A673 (cell line): Measurements from ENCODE around the gene SORCS1. TPM values are rescaled to one million over a fixed set of nuclear protein-coding genes. Genes with fewer than 3 reads are reported as not detected.

Experiments
- BruUV-seq: library from RNA; stranded (reverse); fragments of 400-500 nt; replicated peaks from 2 replicates; lab custom pipeline; 2021; lab: Mats Ljungman, UMichigan
- CTCF ChIA-PET: fragments of 300-600 bp; sonication (Branson Sonifier 250); formaldehyde crosslinking; loops from one replicate; lab custom pipeline; 2022; ENCODE audit warnings: antibody characterized with exemption; lab: Charles Lee
- POLR2A ChIA-PET: fragments of 300-600 bp; sonication (Branson Sonifier 250); formaldehyde crosslinking; loops from one replicate; lab custom pipeline; 2022; ENCODE audit warnings: antibody characterized with exemption; ENCODE audit not compliant: low non-redundant PET; lab: Charles Lee
- DNase-seq: peaks from one replicate; pipeline ENCODE4 v3.0.0-alpha.2; 2015; ENCODE audit warnings: low spot score
- H3K27ac ChIP-seq: fragments of 200-600 bp; sonication (generic); 2 replicates; pipeline ENCODE4 v1.5.1; 2016; ENCODE audit warnings: mixed run types, low read depth, mild to moderate bottlenecking, mixed read lengths, antibody characterized with exemption, low read length; ENCODE audit not compliant: poor library complexity, severe bottlenecking
- H3K27me3 ChIP-seq: fragments of 200-600 bp; sonication (generic); replicated peaks from 2 replicates; pipeline ENCODE4 v1.6.1; 2017; ENCODE audit warnings: mixed run types, low read depth, mild to moderate bottlenecking, mixed read lengths, antibody characterized with exemption, low read length; ENCODE audit not compliant: insufficient read depth, poor library complexity
- H3K36me3 ChIP-seq: fragments of 200-600 bp; sonication (generic); 2 replicates; pipeline ENCODE4 v1.6.1; 2016; ENCODE audit warnings: mixed run types, mild to moderate bottlenecking, mixed read lengths, antibody characterized with exemption, low read length; ENCODE audit not compliant: insufficient read depth, poor library complexity, severe bottlenecking
- H3K4me1 ChIP-seq: fragments of 200-600 bp; sonication (generic); 2 replicates; pipeline ENCODE4 v1.6.1; 2017; ENCODE audit warnings: mixed run types, mild to moderate bottlenecking, mixed read lengths, antibody characterized with exemption, low read length; ENCODE audit not compliant: insufficient read depth, poor library complexity, severe bottlenecking
- H3K4me3 ChIP-seq: fragments of 200-600 bp; sonication (generic); 2 replicates; pipeline ENCODE4 v1.5.1; 2016; ENCODE audit warnings: low read depth, mixed run types, mild to moderate bottlenecking, mixed read lengths, low read length; ENCODE audit not compliant: poor library complexity, severe bottlenecking
- H3K9me3 ChIP-seq: fragments of 200-600 bp; sonication (generic); 2 replicates; pipeline ENCODE4 v1.6.1; 2016; ENCODE audit warnings: mixed run types, low read depth, mild to moderate bottlenecking, mixed read lengths, antibody characterized with exemption, low read length; ENCODE audit not compliant: poor library complexity, severe bottlenecking
- EZH2 ChIP-seq: fragments of 200-600 bp; sonication (generic); IDR thresholded peaks from 2 replicates; pipeline ENCODE4 v1.6.1; 2017; ENCODE audit warnings: borderline replicate concordance, low read depth, mild to moderate bottlenecking, mixed read lengths, antibody characterized with exemption, low read length; ENCODE audit not compliant: poor library complexity, severe bottlenecking
- intact Hi-C: fragments of 100-400 bp; cut with micrococcal nuclease; formaldehyde crosslinking; loops from one replicate; pipeline ENCODE4 v1.10.0; 2022; ENCODE audit not compliant: unreplicated experiment
- total RNA-seq: library from RNA; stranded (reverse); gene quantifications from 2 replicates; pipeline ENCODE4 v1.2.3, GENCODE V29; 2021
- TF ChIP-seq, protein P1 (sequence below): fragments of 300-800, 200-600 bp; sonication (generic); conservative IDR thresholded peaks from 2 replicates; pipeline ENCODE4 v1.5.1; 2017; ENCODE audit warnings: low read depth, mild to moderate bottlenecking, antibody characterized with exemption, low read length, moderate library complexity, mixed read lengths

SORCS1 gene
- total RNA-seq, 1 experiment from 2014 or later, result 0.34 TPM

DNA sequence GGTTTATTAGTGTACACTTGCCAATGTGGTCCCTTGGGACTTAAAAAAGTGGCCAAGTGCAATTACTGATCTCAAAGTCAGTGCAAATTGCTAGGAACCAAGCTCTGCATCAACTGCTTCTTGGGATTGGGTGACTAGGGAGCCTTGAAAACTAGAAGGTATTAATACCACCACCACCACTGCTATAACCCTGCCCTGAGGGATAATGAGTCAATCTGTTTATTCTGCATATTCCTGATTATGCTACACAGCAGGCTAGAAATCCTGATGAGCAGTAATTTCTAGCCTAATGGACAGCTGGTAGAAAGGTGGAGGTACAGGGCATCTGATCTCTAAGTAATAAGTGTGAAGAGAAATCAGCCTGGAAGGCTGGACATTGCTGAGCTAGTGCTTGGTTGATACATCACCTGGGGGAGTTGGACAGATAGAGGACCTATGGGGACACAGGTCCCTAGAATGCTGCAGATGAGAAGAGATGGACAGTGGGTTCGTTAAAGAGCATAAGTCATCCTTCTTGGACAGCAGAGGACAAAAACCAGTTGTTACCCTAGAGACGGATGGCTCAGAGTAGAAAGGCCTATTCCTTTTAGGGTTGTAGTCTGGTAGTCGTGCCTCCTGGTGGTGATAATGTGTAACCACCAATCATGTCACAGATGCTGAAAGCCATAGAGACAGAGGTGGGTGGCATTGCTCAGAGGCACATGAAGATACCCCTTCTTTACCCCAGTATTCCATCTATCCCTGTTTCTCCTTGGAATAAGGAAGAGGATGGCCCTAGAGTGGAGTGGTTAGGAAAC, 554.8 kb downstream of the SORCS1 start:
- CTCF ChIA-PET, result no interaction called here

DNA sequence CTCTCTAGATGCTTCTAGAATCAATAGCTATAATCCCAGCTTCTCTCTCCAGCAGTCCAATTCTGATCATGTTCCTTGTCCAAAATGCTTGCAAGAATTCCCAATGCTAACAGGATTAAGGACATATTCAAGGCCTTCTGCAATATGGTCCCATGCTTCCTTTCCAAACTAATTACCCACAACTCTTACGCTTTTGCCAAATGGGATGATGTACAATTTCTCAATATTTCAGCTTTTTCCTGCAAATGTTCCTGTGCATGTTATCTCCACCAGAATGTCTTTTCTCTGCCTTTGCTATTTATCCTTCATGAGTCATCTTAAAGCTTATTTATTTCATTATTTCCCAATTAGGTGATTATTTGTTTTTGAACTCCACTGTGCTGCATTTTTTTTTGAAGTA, 556.4 kb downstream of the SORCS1 start:
- no peak overlapping the region for H3K27ac ChIP-seq
- no peak overlapping the region for H3K4me3 ChIP-seq
- POLR2A ChIA-PET, result no interaction called here
- peaks cover 3% of the 10 kb centered on the region for H3K4me1 ChIP-seq
- H3K36me3 ChIP-seq, result no peaks in the 10 kb centered on the region
- intact Hi-C loops, result no loop called here
- BruUV-seq, result no TSS peak
- no peaks in the 10 kb centered on the region for H3K9me3 ChIP-seq
- CTCF ChIA-PET, result no interaction called here
- no peak for DNase-seq
- no peaks in the 10 kb centered on the region for H3K27me3 ChIP-seq
- TF ChIP-seq EZH2, result no peak
- TF ChIP-seq, protein P1, sequence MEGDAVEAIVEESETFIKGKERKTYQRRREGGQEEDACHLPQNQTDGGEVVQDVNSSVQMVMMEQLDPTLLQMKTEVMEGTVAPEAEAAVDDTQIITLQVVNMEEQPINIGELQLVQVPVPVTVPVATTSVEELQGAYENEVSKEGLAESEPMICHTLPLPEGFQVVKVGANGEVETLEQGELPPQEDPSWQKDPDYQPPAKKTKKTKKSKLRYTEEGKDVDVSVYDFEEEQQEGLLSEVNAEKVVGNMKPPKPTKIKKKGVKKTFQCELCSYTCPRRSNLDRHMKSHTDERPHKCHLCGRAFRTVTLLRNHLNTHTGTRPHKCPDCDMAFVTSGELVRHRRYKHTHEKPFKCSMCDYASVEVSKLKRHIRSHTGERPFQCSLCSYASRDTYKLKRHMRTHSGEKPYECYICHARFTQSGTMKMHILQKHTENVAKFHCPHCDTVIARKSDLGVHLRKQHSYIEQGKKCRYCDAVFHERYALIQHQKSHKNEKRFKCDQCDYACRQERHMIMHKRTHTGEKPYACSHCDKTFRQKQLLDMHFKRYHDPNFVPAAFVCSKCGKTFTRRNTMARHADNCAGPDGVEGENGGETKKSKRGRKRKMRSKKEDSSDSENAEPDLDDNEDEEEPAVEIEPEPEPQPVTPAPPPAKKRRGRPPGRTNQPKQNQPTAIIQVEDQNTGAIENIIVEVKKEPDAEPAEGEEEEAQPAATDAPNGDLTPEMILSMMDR, result no peak

More for the DNA sequence above, 554.8 kb downstream of the SORCS1 start:
- no peaks in the 10 kb centered on the region for H3K9me3 ChIP-seq
- H3K36me3 ChIP-seq, result no peaks in the 10 kb centered on the region
- no peak overlapping the region for H3K4me3 ChIP-seq
- H3K27ac ChIP-seq, result no peak overlapping the region
- intact Hi-C loops, result no loop called here
- H3K4me1 ChIP-seq, result peaks cover 3% of the 10 kb centered on the region
- BruUV-seq, result no TSS peak
- H3K27me3 ChIP-seq, result no peaks in the 10 kb centered on the region
- TF ChIP-seq EZH2, result no peak
- TF ChIP-seq, protein P1, result peak; percentile 61
- POLR2A ChIA-PET, result no interaction called here
- DNase-seq, result peak; percentile 53

DNA sequence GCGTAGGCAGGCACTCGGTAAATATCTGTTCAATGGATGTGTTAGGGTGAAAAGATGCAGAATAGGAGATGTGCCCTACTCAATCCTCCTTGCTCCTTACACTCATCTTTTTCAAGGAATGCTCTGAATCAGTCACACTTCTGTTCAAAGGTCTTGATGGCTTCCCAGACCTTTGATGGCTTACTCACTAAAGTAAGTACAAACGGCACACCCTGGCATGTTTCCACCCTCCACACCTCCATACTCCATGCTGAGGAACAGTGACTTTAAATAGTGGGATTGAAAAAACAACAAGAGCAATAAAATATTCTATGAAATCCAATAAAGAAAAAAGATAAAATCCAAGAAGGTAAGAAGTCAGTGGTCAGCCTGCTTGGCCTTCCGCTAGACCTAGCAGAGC, 569.2 kb downstream of the SORCS1 start:
- Histone ChIP-seq H3K27me3 (no peaks in the 10 kb centered on the region), H3K27ac (no peak overlapping the region), H3K36me3 (no peaks in the 10 kb centered on the region), H3K4me1 (no peaks in the 10 kb centered on the region), H3K9me3 (no peaks in the 10 kb centered on the region), H3K4me3 (no peak overlapping the region)
- ChIA-PET CTCF (no interaction called here), POLR2A (no interaction called here)
- no peak for DNase-seq
- intact Hi-C loops, result no loop called here
- no peak for TF ChIP-seq EZH2
- TF ChIP-seq, protein P1, result no peak
- no TSS peak for BruUV-seq
